Neural cell (in vitro differentiated cells): Measurements from ENCODE around the gene SOX5. TPM values are rescaled to one million over a fixed set of nuclear protein-coding genes. Genes with fewer than 3 reads are reported as not detected.

Experiments
- H2AFZ ChIP-seq: fragments of 200-600, 300-800 bp; sonication (generic), shearing (Covaris generic); 2 replicates; pipeline ENCODE4 v1.6.0; 2014; ENCODE audit warnings: low read depth, mild to moderate bottlenecking, antibody characterized with exemption, low read length, moderate library complexity
- H3F3A ChIP-seq: fragments of 200-600 bp; shearing (Covaris generic); 2 replicates; pipeline ENCODE4 v1.6.1; 2016; ENCODE audit warnings: mild to moderate bottlenecking, moderate library complexity, mixed read lengths, antibody characterized with exemption, low read length; ENCODE audit not compliant: insufficient read depth, poor library complexity, severe bottlenecking
- H3K27ac ChIP-seq: fragments of 200-600, 300-800 bp; sonication (generic), shearing (Covaris generic); 2 replicates; pipeline ENCODE4 v1.5.1; 2014; ENCODE audit warnings: mild to moderate bottlenecking, low read length, moderate library complexity
- H3K27me3 ChIP-seq: fragments of 300-800, 200-600 bp; sonication (generic), shearing (Covaris generic); 2 replicates; pipeline ENCODE4 v1.6.0; 2014; ENCODE audit warnings: mild to moderate bottlenecking, low read depth, low read length, moderate library complexity; ENCODE audit not compliant: insufficient read depth
- H3K36me3 ChIP-seq: fragments of 300-800, 200-600 bp; sonication (generic), shearing (Covaris generic); 2 replicates; pipeline ENCODE4 v1.5.1; 2014; ENCODE audit warnings: mild to moderate bottlenecking, antibody characterized with exemption, low read length, moderate library complexity; ENCODE audit not compliant: insufficient read depth
- H3K4me2 ChIP-seq: fragments of 300-800, 200-600 bp; sonication (generic), shearing (Covaris generic); 2 replicates; pipeline ENCODE4 v1.6.0; 2014; ENCODE audit warnings: mild to moderate bottlenecking, low read length
- H3K4me3 ChIP-seq: fragments of 300-800, 200-600 bp; sonication (generic), shearing (Covaris generic); 2 replicates; pipeline ENCODE4 v1.5.1; 2014; ENCODE audit warnings: mild to moderate bottlenecking, low read length, moderate library complexity
- H3K79me2 ChIP-seq: fragments of 200-600 bp; shearing (Covaris generic); replicated peaks from 2 replicates; pipeline ENCODE4 v1.6.0; 2014; ENCODE audit warnings: mild to moderate bottlenecking, low read length, moderate library complexity; ENCODE audit not compliant: insufficient read depth
- H3K9ac ChIP-seq: fragments of 300-800, 200-600 bp; sonication (generic), shearing (Covaris generic); 2 replicates; pipeline ENCODE4 v1.6.1; 2016; ENCODE audit warnings: mild to moderate bottlenecking, low read length, mixed read lengths
- H3K9me2 ChIP-seq: fragments of 200-600 bp; shearing (Covaris generic); 2 replicates; pipeline ENCODE4 v1.6.1; 2016; ENCODE audit warnings: mild to moderate bottlenecking, low read length, mixed read lengths; ENCODE audit not compliant: insufficient read depth
- H3K9me3 ChIP-seq: fragments of 200-600, 300-800 bp; sonication (generic), shearing (Covaris generic); 2 replicates; pipeline ENCODE4 v1.6.1; 2016; ENCODE audit warnings: mild to moderate bottlenecking, mixed run types, low read length, moderate library complexity, mixed read lengths
- H4K20me1 ChIP-seq: fragments of 200-600 bp; shearing (Covaris generic); 2 replicates; pipeline ENCODE4 v1.6.1; 2016; ENCODE audit warnings: mild to moderate bottlenecking, mixed run types; ENCODE audit not compliant: insufficient read depth
- EP300 ChIP-seq: fragments of 450-650 bp; conservative IDR thresholded peaks from 2 replicates; pipeline ENCODE4 v1.6.1; 2014; ENCODE audit warnings: antibody characterized with exemption, mild to moderate bottlenecking, moderate library complexity; ENCODE audit not compliant: poor library complexity, severe bottlenecking
- EZH2 ChIP-seq: fragments of 200-600, 300-800 bp; shearing (Covaris generic), sonication (generic); IDR thresholded peaks from 2 replicates; pipeline ENCODE4 v1.6.1; 2014; ENCODE audit warnings: antibody characterized with exemption, low read length, borderline replicate concordance, mild to moderate bottlenecking; ENCODE audit not compliant: insufficient read depth, poor library complexity, severe bottlenecking
- MXI1 ChIP-seq: fragments of 450-650 bp; conservative IDR thresholded peaks from 2 replicates; pipeline ENCODE4 v1.6.1; 2014; ENCODE audit warnings: antibody characterized with exemption, mild to moderate bottlenecking; ENCODE audit not compliant: poor library complexity, severe bottlenecking
- POLR2AphosphoS5 ChIP-seq: IDR thresholded peaks from 2 replicates; pipeline ENCODE4 v1.6.1; 2012
- RAD21 ChIP-seq: fragments of 450-650 bp; conservative IDR thresholded peaks from 2 replicates; pipeline ENCODE4 v1.6.1; 2014; ENCODE audit warnings: antibody characterized with exemption, mild to moderate bottlenecking, moderate library complexity
- SMC3 ChIP-seq: fragments of 450-650 bp; conservative IDR thresholded peaks from 2 replicates; pipeline ENCODE4 v1.6.1; 2014; ENCODE audit warnings: antibody characterized with exemption, mild to moderate bottlenecking, moderate library complexity; ENCODE audit not compliant: poor library complexity
- TAF1 ChIP-seq: IDR thresholded peaks from 2 replicates; pipeline ENCODE4 v1.6.1; 2012; ENCODE audit warnings: low read depth
- polyA minus RNA-seq: library from RNA; depleted of rRNA, polyadenylated mRNA; stranded (reverse); fragments of >200 nt; gene quantifications from 2 replicates; pipeline ENCODE4 v1.2.3, GENCODE V29; 2014
- polyA plus RNA-seq: library from polyadenylated mRNA; depleted of rRNA; stranded (reverse); fragments of >200 nt; gene quantifications from 2 replicates; pipeline ENCODE4 v1.2.3, GENCODE V29; 2014
- TF ChIP-seq, protein P1 (sequence below): fragments of 450-650 bp; IDR thresholded peaks from 2 replicates; pipeline ENCODE4 v1.5.1; 2014; ENCODE audit warnings: antibody characterized with exemption, mild to moderate bottlenecking, moderate library complexity; ENCODE audit not compliant: poor library complexity, severe bottlenecking
- TF ChIP-seq, protein P2 (sequence below): IDR thresholded peaks from 2 replicates; pipeline ENCODE4 v1.6.1; 2012; ENCODE audit warnings: borderline replicate concordance

Gene SOX5
- 1.8 and 2.0 TPM in 2 replicates for polyA plus RNA-seq
- 12.0 and 13.4 TPM in 2 replicates for polyA minus RNA-seq

DNA sequence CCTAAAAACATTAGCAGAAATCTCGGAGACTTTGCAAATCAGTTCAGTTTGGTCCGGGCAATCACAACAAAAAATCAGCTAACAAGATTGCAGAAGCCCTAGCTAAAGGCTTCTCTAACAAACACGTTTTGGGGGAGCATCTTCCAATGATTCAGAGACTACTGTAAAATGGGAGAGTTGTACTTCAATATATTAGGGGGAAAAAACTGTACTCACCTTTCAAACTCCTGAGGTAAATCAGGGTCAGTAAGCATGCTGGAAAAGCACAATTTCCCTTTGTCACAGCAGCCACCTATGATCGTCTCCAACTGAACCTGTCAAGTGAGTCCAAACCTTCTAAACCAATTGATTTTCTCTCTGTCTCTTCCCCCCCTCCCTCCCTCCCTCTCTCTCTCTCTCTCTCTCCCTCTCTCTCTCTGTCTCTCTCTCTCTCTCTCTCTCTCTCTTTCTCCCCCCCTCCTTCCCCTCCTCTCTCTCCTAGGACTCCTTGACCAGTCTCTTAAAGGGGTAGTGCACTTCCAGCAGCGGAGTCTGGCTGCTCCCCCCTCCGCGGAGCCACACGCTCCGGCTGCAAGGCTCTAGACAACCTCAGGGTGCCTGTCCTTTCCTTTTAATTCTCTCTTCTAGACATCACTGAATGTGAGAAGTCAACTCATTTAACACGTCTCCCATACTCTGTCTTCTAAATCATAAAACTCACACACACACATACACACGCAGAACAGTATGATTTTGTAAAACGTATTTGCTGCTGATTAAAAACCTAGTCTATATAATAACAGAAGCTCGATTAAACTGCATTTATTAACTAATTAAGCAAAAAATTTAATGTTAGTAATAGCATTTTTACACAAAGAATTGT is at the start of gene SOX5:
TSS of gene SOX5 (minus strand) at position 323 of the 862 bp plus-strand sequence. CDS start at position 254, 69 bp downstream.
- Histone ChIP-seq H3K9me2 (no peaks in the 10 kb centered on the region), H3K9me3 (no peaks in the 10 kb centered on the region), H3K79me2 (peaks cover 48% of the 10 kb centered on the region), H3K36me3 (no peaks in the 10 kb centered on the region), H3K4me3 (peak within 1 kb of the TSS; percentile 65), H3F3A (no peaks in the 10 kb centered on the region), H3K27me3 (peaks cover 3% of the 10 kb centered on the region), H3K4me2 (peak within 1 kb of the TSS; percentile 68), H3K9ac (peak within 1 kb of the TSS; percentile 27), H4K20me1 (no peaks in the 10 kb centered on the region), H3K27ac (no peak within 1 kb of the TSS), H2AFZ (no peak within 1 kb of the TSS)
- TF ChIP-seq RAD21 = peak; percentile 31
- no peak for TF ChIP-seq TAF1
- TF ChIP-seq EZH2 = no peak
- TF ChIP-seq, protein P1, sequence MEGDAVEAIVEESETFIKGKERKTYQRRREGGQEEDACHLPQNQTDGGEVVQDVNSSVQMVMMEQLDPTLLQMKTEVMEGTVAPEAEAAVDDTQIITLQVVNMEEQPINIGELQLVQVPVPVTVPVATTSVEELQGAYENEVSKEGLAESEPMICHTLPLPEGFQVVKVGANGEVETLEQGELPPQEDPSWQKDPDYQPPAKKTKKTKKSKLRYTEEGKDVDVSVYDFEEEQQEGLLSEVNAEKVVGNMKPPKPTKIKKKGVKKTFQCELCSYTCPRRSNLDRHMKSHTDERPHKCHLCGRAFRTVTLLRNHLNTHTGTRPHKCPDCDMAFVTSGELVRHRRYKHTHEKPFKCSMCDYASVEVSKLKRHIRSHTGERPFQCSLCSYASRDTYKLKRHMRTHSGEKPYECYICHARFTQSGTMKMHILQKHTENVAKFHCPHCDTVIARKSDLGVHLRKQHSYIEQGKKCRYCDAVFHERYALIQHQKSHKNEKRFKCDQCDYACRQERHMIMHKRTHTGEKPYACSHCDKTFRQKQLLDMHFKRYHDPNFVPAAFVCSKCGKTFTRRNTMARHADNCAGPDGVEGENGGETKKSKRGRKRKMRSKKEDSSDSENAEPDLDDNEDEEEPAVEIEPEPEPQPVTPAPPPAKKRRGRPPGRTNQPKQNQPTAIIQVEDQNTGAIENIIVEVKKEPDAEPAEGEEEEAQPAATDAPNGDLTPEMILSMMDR = no peak
- TF ChIP-seq MXI1 = peak; percentile 7

DNA sequence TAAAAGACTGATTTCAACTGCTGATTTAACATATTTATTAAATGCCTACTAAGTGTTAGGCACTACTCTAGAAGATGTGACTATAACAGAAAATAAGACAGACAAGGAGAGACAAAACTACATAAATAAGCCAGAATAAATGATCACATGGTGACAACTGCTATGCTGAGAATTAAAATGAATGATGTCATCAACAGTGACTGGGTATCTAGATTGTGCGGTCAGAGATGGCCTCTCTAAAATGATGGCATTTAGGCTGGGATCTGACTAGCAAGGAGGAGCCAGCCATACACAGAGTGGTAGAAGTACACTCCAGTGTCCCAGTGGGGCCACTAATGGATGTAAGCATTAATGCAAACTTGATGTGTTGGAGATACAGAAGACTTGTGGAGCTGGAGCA is 37.6 kb upstream of the SOX5 start:
- no peaks in the 10 kb centered on the region for H3K9me2 ChIP-seq
- H3K27me3 ChIP-seq = no peaks in the 10 kb centered on the region
- H3K36me3 ChIP-seq = no peaks in the 10 kb centered on the region
- TF ChIP-seq, protein P2, sequence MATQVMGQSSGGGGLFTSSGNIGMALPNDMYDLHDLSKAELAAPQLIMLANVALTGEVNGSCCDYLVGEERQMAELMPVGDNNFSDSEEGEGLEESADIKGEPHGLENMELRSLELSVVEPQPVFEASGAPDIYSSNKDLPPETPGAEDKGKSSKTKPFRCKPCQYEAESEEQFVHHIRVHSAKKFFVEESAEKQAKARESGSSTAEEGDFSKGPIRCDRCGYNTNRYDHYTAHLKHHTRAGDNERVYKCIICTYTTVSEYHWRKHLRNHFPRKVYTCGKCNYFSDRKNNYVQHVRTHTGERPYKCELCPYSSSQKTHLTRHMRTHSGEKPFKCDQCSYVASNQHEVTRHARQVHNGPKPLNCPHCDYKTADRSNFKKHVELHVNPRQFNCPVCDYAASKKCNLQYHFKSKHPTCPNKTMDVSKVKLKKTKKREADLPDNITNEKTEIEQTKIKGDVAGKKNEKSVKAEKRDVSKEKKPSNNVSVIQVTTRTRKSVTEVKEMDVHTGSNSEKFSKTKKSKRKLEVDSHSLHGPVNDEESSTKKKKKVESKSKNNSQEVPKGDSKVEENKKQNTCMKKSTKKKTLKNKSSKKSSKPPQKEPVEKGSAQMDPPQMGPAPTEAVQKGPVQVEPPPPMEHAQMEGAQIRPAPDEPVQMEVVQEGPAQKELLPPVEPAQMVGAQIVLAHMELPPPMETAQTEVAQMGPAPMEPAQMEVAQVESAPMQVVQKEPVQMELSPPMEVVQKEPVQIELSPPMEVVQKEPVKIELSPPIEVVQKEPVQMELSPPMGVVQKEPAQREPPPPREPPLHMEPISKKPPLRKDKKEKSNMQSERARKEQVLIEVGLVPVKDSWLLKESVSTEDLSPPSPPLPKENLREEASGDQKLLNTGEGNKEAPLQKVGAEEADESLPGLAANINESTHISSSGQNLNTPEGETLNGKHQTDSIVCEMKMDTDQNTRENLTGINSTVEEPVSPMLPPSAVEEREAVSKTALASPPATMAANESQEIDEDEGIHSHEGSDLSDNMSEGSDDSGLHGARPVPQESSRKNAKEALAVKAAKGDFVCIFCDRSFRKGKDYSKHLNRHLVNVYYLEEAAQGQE = no peak
- no peak for TF ChIP-seq SMC3
- TF ChIP-seq, protein P1 = no peak
- no peak for TF ChIP-seq MXI1
- TF ChIP-seq TAF1 = no peak
- no peak for TF ChIP-seq EP300
- TF ChIP-seq RAD21 = no peak
- no peak for TF ChIP-seq POLR2AphosphoS5
- TF ChIP-seq EZH2 = no peak
- no peak overlapping the region for H3K4me3 ChIP-seq
- no peak overlapping the region for H3K9ac ChIP-seq
- H3K27ac ChIP-seq = no peak overlapping the region
- H3K79me2 ChIP-seq = no peaks in the 10 kb centered on the region
- no peaks in the 10 kb centered on the region for H4K20me1 ChIP-seq
- H3F3A ChIP-seq = no peaks in the 10 kb centered on the region
- no peak overlapping the region for H3K4me2 ChIP-seq
- no peak overlapping the region for H2AFZ ChIP-seq
- H3K9me3 ChIP-seq = no peaks in the 10 kb centered on the region
